GM23338 (cell line): ENCODE data around the gene CCDC157.

Source experiments
- CREB1 ChIP-seq: fragments of 250-450 bp; sonication (Bioruptor Pico); IDR thresholded peaks from 2 replicates; pipeline ENCODE4 v1.5.0; 2020; ENCODE audit warnings: low read depth, mild to moderate bottlenecking, moderate library complexity
- CTCF ChIP-seq, 2 experiments: fragments of 200-600 bp in 1 of 2; sonication (generic) in 1 of 2; conservative IDR thresholded peaks; 2 replicates each; pipeline versions ENCODE4 v1.5.1 to v1.6.1; 2016 to 2017; ENCODE audit warnings: antibody characterized with exemption in 2 of 2, low read depth in 2 of 2, mild to moderate bottlenecking in 2 of 2, moderate library complexity in 1 of 2
- EZH2 ChIP-seq: fragments of 200-600 bp; sonication (generic); IDR thresholded peaks from one replicate; pipeline ENCODE4 v1.8.0; 2017; ENCODE audit warnings: antibody characterized with exemption, mild to moderate bottlenecking, low read depth; ENCODE audit not compliant: unreplicated experiment
- EZH2phosphoT487 ChIP-seq: fragments of 200-600 bp; sonication (generic); IDR thresholded peaks from one replicate; pipeline ENCODE4 v1.8.1; 2018; ENCODE audit warnings: antibody characterized with exemption; ENCODE audit not compliant: unreplicated experiment
- JUNB ChIP-seq: IDR thresholded peaks from one replicate; pipeline ENCODE4 v1.6.1; 2016; ENCODE audit warnings: antibody characterized with exemption; ENCODE audit not compliant: unreplicated experiment
- NANOG ChIP-seq: IDR thresholded peaks from 2 replicates; pipeline ENCODE4 v1.6.1; 2016; ENCODE audit warnings: antibody characterized with exemption, borderline replicate concordance
- POLR2AphosphoS5 ChIP-seq: IDR thresholded peaks from 2 replicates; pipeline ENCODE4 v1.6.1; 2016; ENCODE audit warnings: antibody characterized with exemption, low read depth
- REST ChIP-seq: IDR thresholded peaks from one replicate; pipeline ENCODE4 v1.6.1; 2018; ENCODE audit warnings: antibody characterized with exemption; ENCODE audit not compliant: unreplicated experiment
- STAT1 ChIP-seq: IDR thresholded peaks from one replicate; pipeline ENCODE4 v1.6.1; 2016; ENCODE audit warnings: antibody characterized with exemption; ENCODE audit not compliant: unreplicated experiment
- ZNF331 ChIP-seq: fragments of 250-450 bp; sonication (Bioruptor Pico); IDR thresholded peaks from 2 replicates; pipeline ENCODE4 v1.5.0; 2020; ENCODE audit warnings: low read depth, mild to moderate bottlenecking, moderate library complexity
- ZNF462 ChIP-seq: fragments of 250-450 bp; sonication (Bioruptor Pico); IDR thresholded peaks from 2 replicates; pipeline ENCODE4 v1.5.0; 2020; ENCODE audit warnings: mild to moderate bottlenecking, moderate library complexity
- TF ChIP-seq, protein P1 (sequence below): IDR thresholded peaks from 2 replicates; pipeline ENCODE4 v1.6.1; 2016; ENCODE audit warnings: antibody characterized with exemption

- TF ChIP-seq CTCF (conservative IDR thresholded peaks at IDR 0.05; ENCODE audit: low read depth in 2 of 2) (no peak), JUNB (no peak), POLR2AphosphoS5 (no peak), REST (no peak), ZNF331 (CRISPR knock-in tag) (no peak), CREB1 (CRISPR knock-in tag) (no peak), EZH2 (no peak), EZH2phosphoT487 (no peak), STAT1 (no peak), NANOG (no peak), ZNF462 (CRISPR knock-in tag) (no peak)
- TF ChIP-seq, protein P1, sequence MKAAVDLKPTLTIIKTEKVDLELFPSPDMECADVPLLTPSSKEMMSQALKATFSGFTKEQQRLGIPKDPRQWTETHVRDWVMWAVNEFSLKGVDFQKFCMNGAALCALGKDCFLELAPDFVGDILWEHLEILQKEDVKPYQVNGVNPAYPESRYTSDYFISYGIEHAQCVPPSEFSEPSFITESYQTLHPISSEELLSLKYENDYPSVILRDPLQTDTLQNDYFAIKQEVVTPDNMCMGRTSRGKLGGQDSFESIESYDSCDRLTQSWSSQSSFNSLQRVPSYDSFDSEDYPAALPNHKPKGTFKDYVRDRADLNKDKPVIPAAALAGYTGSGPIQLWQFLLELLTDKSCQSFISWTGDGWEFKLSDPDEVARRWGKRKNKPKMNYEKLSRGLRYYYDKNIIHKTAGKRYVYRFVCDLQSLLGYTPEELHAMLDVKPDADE: no peak
Measured at GRCh38 chr22:30371981-30372380, 15.2 kb downstream of the CCDC157 start.
